ENCODE measurements around the gene RABL2A.

GRCh38 chr2:113602869-113603466 lies 24.1 kb upstream of the RABL2A start:
- TF ChIP-seq CTCF (IDR thresholded peaks at IDR 0.05) (no peak), POLR2A (IDR thresholded peaks at IDR 0.05) (no peak)
